Spleen (tissue), 7 donors: ENCODE data around the gene QKI.

Experiments used
- POLR2A ChIP-seq, 3 donors: fragments of 450-650 bp; IDR thresholded peaks; one replicate each; pipeline ENCODE4 v1.5.1; 2017; ENCODE audit warnings: antibody characterized with exemption in 3 of 3, mild to moderate bottlenecking in 1 of 3
- TF ChIP-seq, protein P1 (sequence below), 11 experiments: fragments of 200-600 bp in 7 of 11; fragments of 450-650 bp in 4 of 11; sonication (generic) in 4 of 11; IDR thresholded peaks in 8 of 11; conservative IDR thresholded peaks in 3 of 11; 1 replicate in 7 of 11; 2 replicates in 4 of 11; pipeline versions ENCODE4 v1.4.0 to v1.8.0; 2016 to 2021; ENCODE audit warnings: antibody characterized with exemption in 11 of 11, inconsistent platforms in 4 of 11, mild to moderate bottlenecking in 1 of 11
- donor health status: DM: no; HTN: no; CAD: no; lungs with moderate emphysema.
- donor health status: DM: no; HTN: no; CAD: no.
- donor health status: DM: no; HTN: no; CAD: no.

- TF ChIP-seq, protein P1, sequence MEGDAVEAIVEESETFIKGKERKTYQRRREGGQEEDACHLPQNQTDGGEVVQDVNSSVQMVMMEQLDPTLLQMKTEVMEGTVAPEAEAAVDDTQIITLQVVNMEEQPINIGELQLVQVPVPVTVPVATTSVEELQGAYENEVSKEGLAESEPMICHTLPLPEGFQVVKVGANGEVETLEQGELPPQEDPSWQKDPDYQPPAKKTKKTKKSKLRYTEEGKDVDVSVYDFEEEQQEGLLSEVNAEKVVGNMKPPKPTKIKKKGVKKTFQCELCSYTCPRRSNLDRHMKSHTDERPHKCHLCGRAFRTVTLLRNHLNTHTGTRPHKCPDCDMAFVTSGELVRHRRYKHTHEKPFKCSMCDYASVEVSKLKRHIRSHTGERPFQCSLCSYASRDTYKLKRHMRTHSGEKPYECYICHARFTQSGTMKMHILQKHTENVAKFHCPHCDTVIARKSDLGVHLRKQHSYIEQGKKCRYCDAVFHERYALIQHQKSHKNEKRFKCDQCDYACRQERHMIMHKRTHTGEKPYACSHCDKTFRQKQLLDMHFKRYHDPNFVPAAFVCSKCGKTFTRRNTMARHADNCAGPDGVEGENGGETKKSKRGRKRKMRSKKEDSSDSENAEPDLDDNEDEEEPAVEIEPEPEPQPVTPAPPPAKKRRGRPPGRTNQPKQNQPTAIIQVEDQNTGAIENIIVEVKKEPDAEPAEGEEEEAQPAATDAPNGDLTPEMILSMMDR (IDR thresholded peaks at IDR 0.05 in 8 of 11, conservative IDR thresholded peaks at IDR 0.05 in 3 of 11) = no peak
- TF ChIP-seq POLR2A (IDR thresholded peaks at IDR 0.05) = no peak
Observed at GRCh38 chr6:163391985-163392384, 22.5 kb upstream of the QKI start.
